ENCODE data around the gene EIF4B.

- TF ChIP-seq POLR2A (IDR thresholded peaks at IDR 0.05; ENCODE audit: low read depth) (no peak), CTCF (IDR thresholded peaks at IDR 0.05) (no peak), EP300 (IDR thresholded peaks at IDR 0.05) (no peak), POLR2AphosphoS5 (IDR thresholded peaks at IDR 0.05) (no peak)
Measured at GRCh38 chr12:53070877-53071492, 64.7 kb downstream of the EIF4B start.

Measured in esophagus muscularis mucosa (tissue), 4 donors.